Measurements from ENCODE around the gene TOM1L2.

TOM1L2 gene

GRCh38 chr17:17845046-17845775, 127.0 kb downstream of the TOM1L2 start:
- Histone ChIP-seq H3K9ac (ENCODE audit: low read depth, low read length) (no peak overlapping the region), H3K36me3 (ENCODE audit: insufficient read depth, low read length) (no peaks in the 10 kb centered on the region), H3K27ac (ENCODE audit: low read depth, low read length) (no peak overlapping the region), H3K27me3 (ENCODE audit: insufficient read depth, low read length) (no peaks in the 10 kb centered on the region), H3K9me3 (ENCODE audit: insufficient read depth, low read depth, low read length) (no peaks in the 10 kb centered on the region), H3K4me1 (ENCODE audit: insufficient read depth, low read length) (peaks cover 19% of the 10 kb centered on the region), H3K4me3 (ENCODE audit: low read length) (no peak overlapping the region)
- WGBS = 94% methylated on average over 13 of the region's 13 CpGs

DNA sequence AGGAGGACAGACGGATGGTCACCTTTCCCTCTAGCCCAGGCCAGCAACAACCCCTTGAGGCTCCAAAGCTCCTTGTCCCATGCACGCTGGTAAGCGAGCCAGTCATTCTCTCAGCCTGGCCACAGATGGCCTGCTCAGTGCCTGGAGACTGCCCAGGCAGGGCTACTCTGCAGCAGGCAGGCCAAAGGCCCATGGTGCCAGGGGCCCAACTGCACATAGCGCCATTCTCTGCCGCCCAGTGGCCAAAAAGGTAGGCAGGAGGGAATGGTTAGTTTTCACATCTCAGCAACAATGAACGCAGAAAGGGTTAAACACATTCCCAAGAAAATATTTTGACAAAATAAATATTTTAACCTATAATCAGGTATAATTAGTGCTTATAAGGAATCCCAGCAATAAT, 127.7 kb downstream of the TOM1L2 start:
- Histone ChIP-seq H3K27me3 (ENCODE audit: insufficient read depth, low read length) (no peaks in the 10 kb centered on the region), H3K36me3 (ENCODE audit: insufficient read depth, low read length) (no peaks in the 10 kb centered on the region), H3K9ac (ENCODE audit: low read depth, low read length) (no peak overlapping the region), H3K4me1 (ENCODE audit: insufficient read depth, low read length) (peaks cover 15% of the 10 kb centered on the region), H3K4me3 (ENCODE audit: low read length) (no peak overlapping the region), H3K27ac (ENCODE audit: low read depth, low read length) (no peak overlapping the region), H3K9me3 (ENCODE audit: insufficient read depth, low read depth, low read length) (no peaks in the 10 kb centered on the region)
- 95% methylated on average over 5 of the region's 6 CpGs for WGBS

GRCh38 chr17:17844079-17844478, 128.1 kb downstream of the TOM1L2 start:
- H3K4me3 ChIP-seq (ENCODE audit: low read length) = no peak overlapping the region
- H3K9ac ChIP-seq (ENCODE audit: low read depth, low read length) = no peak overlapping the region
- H3K4me1 ChIP-seq (ENCODE audit: insufficient read depth, low read length) = peaks cover 19% of the 10 kb centered on the region
- WGBS = 85% methylated on average over 7 of the region's 7 CpGs
- H3K27me3 ChIP-seq (ENCODE audit: insufficient read depth, low read length) = no peaks in the 10 kb centered on the region
- H3K9me3 ChIP-seq (ENCODE audit: insufficient read depth, low read depth, low read length) = no peaks in the 10 kb centered on the region
- no peak overlapping the region for H3K27ac ChIP-seq (ENCODE audit: low read depth, low read length)
- H3K36me3 ChIP-seq (ENCODE audit: insufficient read depth, low read length) = no peaks in the 10 kb centered on the region

DNA sequence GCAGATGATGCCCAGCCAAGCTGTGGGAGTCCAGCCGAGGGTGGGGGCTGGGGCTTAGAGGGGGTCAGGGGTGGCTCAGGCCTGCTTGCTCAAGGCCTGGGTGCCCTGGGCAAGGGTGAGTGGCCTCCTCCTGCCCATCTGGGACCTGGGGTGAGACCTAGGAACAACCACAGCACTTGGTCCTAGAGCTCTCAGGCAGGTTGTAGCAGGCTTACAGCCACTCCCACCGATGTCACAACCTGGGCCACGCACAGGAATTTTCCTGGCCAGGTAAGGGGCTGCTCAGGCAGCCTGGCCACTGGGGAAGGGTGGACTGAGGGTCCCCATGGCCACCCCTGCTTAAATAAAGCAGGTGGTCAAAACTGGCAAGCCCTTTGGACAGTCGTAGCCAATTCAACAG, 129.1 kb downstream of the TOM1L2 start:
- 83% methylated on average over 3 of the region's 4 CpGs for WGBS
- H3K36me3 ChIP-seq (ENCODE audit: insufficient read depth, low read length) = no peaks in the 10 kb centered on the region
- H3K4me1 ChIP-seq (ENCODE audit: insufficient read depth, low read length) = peaks cover 24% of the 10 kb centered on the region
- no peak overlapping the region for H3K9ac ChIP-seq (ENCODE audit: low read depth, low read length)
- no peak overlapping the region for H3K27ac ChIP-seq (ENCODE audit: low read depth, low read length)
- no peak overlapping the region for H3K4me3 ChIP-seq (ENCODE audit: low read length)
- no peaks in the 10 kb centered on the region for H3K9me3 ChIP-seq (ENCODE audit: insufficient read depth, low read depth, low read length)
- H3K27me3 ChIP-seq (ENCODE audit: insufficient read depth, low read length) = no peaks in the 10 kb centered on the region

GRCh38 chr17:17842111-17842876, 129.9 kb downstream of the TOM1L2 start:
- H3K9me3 ChIP-seq (ENCODE audit: insufficient read depth, low read depth, low read length) = no peaks in the 10 kb centered on the region
- no peaks in the 10 kb centered on the region for H3K27me3 ChIP-seq (ENCODE audit: insufficient read depth, low read length)
- H3K4me1 ChIP-seq (ENCODE audit: insufficient read depth, low read length) = peaks cover 32% of the 10 kb centered on the region
- 87% methylated on average over 9 of the region's 9 CpGs for WGBS
- H3K4me3 ChIP-seq (ENCODE audit: low read length) = no peak overlapping the region
- no peaks in the 10 kb centered on the region for H3K36me3 ChIP-seq (ENCODE audit: insufficient read depth, low read length)
- no peak overlapping the region for H3K9ac ChIP-seq (ENCODE audit: low read depth, low read length)
- no peak overlapping the region for H3K27ac ChIP-seq (ENCODE audit: low read depth, low read length)

- Histone ChIP-seq H3K9me3 (ENCODE audit: insufficient read depth, low read depth, low read length) (no peaks in the 10 kb centered on the region), H3K4me3 (ENCODE audit: low read length) (no peak overlapping the region), H3K4me1 (ENCODE audit: insufficient read depth, low read length) (peaks cover 36% of the 10 kb centered on the region), H3K9ac (ENCODE audit: low read depth, low read length) (no peak overlapping the region), H3K27me3 (ENCODE audit: insufficient read depth, low read length) (no peaks in the 10 kb centered on the region), H3K27ac (ENCODE audit: low read depth, low read length) (peak overlapping the region; percentile 93; the same call in 1 of the 2 replicates), H3K36me3 (ENCODE audit: insufficient read depth, low read length) (no peaks in the 10 kb centered on the region)
- WGBS = 85% methylated on average over 1 of the region's 1 CpG
These were observed 130.6 kb downstream of the TOM1L2 start for GRCh38 chr17:17841601-17842025.

DNA sequence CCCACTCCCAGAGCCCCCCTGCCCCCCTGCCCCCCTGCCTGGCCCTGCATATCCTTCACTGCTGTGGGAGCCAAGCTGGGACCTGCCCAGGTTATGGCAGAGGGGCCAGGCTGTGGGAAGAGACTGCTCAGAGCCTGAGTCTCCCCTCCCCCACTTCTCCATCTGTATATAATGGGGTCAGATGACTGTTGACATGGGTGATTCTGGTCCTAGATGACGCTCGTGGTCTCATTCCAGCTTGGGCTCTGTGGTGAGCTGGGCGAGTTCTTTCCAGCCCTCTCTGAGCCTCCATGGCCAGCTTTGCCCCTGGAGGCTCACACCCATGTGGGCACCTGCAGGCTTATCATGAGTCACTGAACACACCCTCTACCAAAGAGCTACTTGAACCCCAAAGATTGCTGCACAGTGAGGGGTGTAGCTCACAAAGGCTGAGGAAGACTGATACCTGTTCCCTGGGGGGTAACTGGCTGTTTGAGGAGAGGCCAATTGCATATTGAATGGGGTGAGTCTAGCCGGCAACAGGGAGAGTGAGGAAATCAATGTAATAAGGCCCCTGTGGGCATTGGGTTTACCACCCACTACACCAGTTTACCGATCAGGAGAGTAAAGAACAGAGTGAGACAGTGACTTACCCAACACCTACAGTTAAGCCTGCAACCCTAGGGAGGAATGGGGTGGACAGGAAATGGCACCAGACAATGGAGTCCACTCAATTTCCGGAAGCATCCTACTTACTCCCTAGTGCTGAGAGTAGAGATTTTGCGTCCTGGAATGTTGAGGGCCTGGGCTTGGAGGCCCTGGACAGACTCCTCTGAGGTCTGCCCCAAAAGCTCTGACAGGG, 131.2 kb downstream of the TOM1L2 start:
- Histone ChIP-seq H3K36me3 (ENCODE audit: insufficient read depth, low read length) (no peaks in the 10 kb centered on the region), H3K4me1 (ENCODE audit: insufficient read depth, low read length) (peaks cover 36% of the 10 kb centered on the region), H3K27ac (ENCODE audit: low read depth, low read length) (peak overlapping the region; percentile 93), H3K27me3 (ENCODE audit: insufficient read depth, low read length) (no peaks in the 10 kb centered on the region), H3K9ac (ENCODE audit: low read depth, low read length) (no peak overlapping the region), H3K4me3 (ENCODE audit: low read length) (no peak overlapping the region), H3K9me3 (ENCODE audit: insufficient read depth, low read depth, low read length) (no peaks in the 10 kb centered on the region)
- WGBS = 56% methylated on average over 6 of the region's 7 CpGs

DNA sequence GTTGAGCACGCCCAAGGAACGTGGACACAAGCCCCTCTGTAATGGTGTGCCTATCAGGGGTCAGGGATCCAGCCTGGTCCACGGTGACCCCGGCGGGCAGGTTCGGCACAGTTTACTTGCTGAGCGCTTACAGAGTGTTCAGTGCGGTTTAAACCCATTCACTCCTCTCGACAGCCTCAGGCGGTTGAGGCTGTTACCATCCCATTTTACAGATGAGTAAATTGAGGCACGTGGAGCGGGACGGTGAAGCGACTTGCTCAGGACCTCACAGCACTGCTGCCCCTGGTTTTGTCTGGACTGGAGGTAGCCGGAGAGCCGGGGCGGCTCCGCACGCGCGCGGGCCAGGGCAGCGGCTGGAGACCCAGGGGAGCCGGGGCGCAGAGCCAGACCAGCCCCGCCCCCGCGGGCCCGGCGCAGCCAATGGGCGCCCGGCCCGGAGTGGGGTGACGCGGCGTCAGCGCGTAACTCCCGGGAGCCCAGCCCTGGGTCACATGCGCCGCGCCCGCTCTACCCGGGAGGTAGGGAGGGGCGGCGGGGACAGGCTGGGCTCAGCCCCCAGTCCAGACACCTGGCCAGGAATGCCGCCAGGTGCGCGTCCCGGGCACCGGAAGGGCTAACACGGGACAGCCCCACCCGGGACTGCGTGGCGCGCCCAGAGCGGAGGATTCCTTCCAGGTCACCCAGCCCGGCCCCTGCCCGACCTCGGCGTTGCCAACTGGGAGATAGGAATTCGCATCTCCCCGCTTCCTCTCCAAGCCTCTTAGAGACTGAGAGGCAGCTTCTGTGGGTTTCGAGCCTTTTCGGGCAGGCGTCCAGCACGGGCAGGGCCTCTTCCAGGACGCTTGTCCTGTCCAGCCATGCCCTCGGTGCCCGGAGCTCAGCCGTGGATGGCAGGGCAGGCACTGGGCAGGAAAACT, 132.2 kb downstream of the TOM1L2 start:
- H3K4me1 ChIP-seq (ENCODE audit: insufficient read depth, low read length) = peaks cover 42% of the 10 kb centered on the region
- peak overlapping the region; percentile 72 for H3K9ac ChIP-seq (ENCODE audit: low read depth, low read length)

GRCh38 chr17:17837966-17838962, 133.9 kb downstream of the TOM1L2 start:
- H3K4me1 ChIP-seq (ENCODE audit: insufficient read depth, low read length) = peaks cover 42% of the 10 kb centered on the region
- peak overlapping the region; percentile 97 for H3K9ac ChIP-seq (ENCODE audit: low read depth, low read length)
- peak overlapping the region; percentile 8; the same call in 1 of the 2 replicates for H3K4me3 ChIP-seq (ENCODE audit: low read length)
- no peaks in the 10 kb centered on the region for H3K27me3 ChIP-seq (ENCODE audit: insufficient read depth, low read length)
- no peaks in the 10 kb centered on the region for H3K9me3 ChIP-seq (ENCODE audit: insufficient read depth, low read depth, low read length)
- WGBS = 64% methylated on average over 11 of the region's 11 CpGs
- 0 out of 2 replicates have a peak, but pooled peaks cover 7% of the 10 kb centered on the region for H3K36me3 ChIP-seq (ENCODE audit: insufficient read depth, low read length)
- H3K27ac ChIP-seq (ENCODE audit: low read depth, low read length) = peak overlapping the region; percentile 73

More for the DNA sequence above, 132.2 kb downstream of the TOM1L2 start:
- H3K27me3 ChIP-seq (ENCODE audit: insufficient read depth, low read length) = no peaks in the 10 kb centered on the region
- H3K27ac ChIP-seq (ENCODE audit: low read depth, low read length) = peak overlapping the region; percentile 93
- no peaks in the 10 kb centered on the region for H3K9me3 ChIP-seq (ENCODE audit: insufficient read depth, low read depth, low read length)
- 7% methylated on average over 71 of the region's 71 CpGs for WGBS
- H3K36me3 ChIP-seq (ENCODE audit: insufficient read depth, low read length) = 0 out of 2 replicates have a peak, but pooled peaks cover 3% of the 10 kb centered on the region
- H3K4me3 ChIP-seq (ENCODE audit: low read length) = peak overlapping the region; percentile 51
